ENCODE data around the gene LYRM4.

LYRM4 gene

DNA sequence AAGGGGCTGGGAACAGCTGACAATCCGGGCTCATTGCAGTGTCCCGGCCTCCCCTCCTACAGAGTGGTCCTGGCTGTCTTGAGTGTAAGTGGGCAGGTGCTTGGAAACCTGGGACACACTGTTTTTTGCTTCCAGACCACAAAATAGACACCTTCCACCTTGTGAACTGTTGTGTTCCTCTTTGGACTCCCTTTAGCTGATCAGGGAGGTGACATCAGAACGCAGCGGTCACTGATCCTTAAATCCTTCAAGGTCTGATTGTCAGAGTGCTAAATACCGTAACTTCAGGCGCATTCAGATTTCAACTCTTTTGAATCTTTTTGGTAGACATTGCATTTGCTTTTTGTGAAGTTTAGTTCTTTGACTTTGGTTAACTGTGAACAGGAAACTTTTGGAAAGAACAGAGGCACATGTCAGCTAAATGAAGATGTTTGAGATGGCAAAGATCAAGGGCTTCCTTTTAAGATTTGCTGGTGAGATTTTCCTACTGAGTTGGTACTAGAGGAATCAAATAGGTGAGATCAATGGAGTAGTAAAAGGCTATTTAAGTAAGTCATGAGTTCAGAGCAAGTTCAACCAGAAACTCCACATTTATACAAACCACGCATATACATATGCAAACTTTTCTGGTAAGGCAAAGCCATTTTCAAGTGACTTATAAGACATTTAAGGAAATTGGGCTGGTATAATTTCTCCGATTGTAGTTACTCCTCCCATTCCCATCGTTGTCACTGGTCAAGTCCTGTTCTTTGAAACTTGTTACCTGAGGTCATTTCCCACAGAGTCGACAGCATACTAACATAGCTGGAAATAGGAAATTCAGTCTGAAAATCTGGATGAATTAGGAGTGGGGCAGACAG is 169.3 kb downstream of the LYRM4 start:
- TF ChIP-seq, protein P1, sequence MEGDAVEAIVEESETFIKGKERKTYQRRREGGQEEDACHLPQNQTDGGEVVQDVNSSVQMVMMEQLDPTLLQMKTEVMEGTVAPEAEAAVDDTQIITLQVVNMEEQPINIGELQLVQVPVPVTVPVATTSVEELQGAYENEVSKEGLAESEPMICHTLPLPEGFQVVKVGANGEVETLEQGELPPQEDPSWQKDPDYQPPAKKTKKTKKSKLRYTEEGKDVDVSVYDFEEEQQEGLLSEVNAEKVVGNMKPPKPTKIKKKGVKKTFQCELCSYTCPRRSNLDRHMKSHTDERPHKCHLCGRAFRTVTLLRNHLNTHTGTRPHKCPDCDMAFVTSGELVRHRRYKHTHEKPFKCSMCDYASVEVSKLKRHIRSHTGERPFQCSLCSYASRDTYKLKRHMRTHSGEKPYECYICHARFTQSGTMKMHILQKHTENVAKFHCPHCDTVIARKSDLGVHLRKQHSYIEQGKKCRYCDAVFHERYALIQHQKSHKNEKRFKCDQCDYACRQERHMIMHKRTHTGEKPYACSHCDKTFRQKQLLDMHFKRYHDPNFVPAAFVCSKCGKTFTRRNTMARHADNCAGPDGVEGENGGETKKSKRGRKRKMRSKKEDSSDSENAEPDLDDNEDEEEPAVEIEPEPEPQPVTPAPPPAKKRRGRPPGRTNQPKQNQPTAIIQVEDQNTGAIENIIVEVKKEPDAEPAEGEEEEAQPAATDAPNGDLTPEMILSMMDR (IDR thresholded peaks at IDR 0.05): no peak
- TF ChIP-seq ZFX (IDR thresholded peaks at IDR 0.05; ENCODE audit: borderline replicate concordance): no peak
- no peak overlapping the region for H3K27ac ChIP-seq

DNA sequence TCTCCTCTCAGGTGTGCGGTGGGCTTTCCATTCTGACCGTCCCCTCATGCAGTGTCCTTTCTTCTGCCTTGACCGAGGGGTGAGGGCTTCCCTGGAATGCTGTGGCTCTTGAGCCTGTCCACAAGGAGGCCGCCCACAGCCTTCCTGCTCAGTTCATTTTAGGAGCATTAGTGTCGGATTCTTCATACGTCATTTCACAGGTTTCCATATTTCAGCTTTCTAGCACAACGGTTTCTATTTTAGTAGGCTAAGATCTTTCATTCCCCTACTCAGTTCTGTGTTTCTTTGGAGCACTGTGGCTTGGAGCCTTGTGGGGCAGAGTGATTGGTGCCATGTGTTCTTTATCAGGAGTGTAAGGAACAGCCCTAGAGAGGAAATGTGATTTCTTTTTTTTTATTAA is 170.1 kb downstream of the LYRM4 start:
- no peak for TF ChIP-seq ZFX (IDR thresholded peaks at IDR 0.05; ENCODE audit: borderline replicate concordance)
- TF ChIP-seq, protein P1 (IDR thresholded peaks at IDR 0.05): no peak
- no peak overlapping the region for H3K27ac ChIP-seq

DNA sequence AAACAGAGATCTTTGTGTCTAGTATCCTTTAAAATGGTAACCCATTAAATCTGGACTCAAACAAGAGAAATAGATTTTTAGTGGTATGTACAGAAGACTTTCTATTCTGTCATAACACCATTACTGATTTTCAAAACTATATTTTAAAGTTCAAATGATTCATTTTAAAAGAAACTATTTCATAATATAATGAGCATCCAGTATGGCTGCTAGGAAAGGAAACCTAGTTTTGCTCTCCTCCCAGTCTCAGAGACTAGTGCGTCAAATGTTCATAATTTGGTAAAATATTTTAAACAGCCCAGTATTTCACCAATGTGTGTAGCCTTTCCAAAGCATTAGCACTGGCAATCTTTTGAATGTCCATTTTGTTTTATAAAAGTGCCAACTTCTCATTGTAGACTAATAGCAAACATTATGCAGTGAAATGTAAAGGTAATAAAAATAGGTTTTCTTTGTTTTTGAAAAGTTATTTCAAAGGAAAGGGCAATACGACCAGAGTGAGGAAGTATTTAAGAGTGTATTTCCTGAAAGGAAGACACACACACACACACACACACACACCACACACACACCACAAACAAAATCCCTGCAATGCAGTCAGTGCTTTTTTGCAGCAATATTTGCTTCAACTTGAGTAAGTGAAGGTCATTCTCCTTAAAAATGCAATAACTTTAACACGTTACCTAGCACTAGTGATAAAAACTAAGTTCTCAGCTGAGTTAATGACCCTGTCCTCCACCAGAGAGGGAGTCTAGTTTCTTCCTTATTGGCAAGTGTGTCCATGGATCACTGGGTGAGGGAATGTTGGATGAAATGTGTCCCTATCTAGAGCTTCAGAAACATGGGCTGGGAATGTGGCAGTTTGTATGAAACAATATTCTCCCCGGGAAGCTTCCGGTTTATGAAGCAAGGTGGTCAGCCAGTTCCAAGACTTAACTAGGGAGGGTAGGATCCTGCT is 171.0 kb downstream of the LYRM4 start:
- TF ChIP-seq, protein P1 (IDR thresholded peaks at IDR 0.05): no peak
- no peak for TF ChIP-seq ZFX (IDR thresholded peaks at IDR 0.05; ENCODE audit: borderline replicate concordance)

GRCh38 chr6:5088780-5089179 is 172.0 kb downstream of the LYRM4 start:
- H3K27ac ChIP-seq: no peak overlapping the region
- TF ChIP-seq ZFX (IDR thresholded peaks at IDR 0.05; ENCODE audit: borderline replicate concordance): no peak
- TF ChIP-seq, protein P1 (IDR thresholded peaks at IDR 0.05): no peak

More for the DNA sequence above, 171.0 kb downstream of the LYRM4 start:
- H3K27ac ChIP-seq: no peak overlapping the region

- TF ChIP-seq ZFX (IDR thresholded peaks at IDR 0.05; ENCODE audit: borderline replicate concordance): no peak
- TF ChIP-seq, protein P1 (IDR thresholded peaks at IDR 0.05): no peak
- no peak overlapping the region for H3K27ac ChIP-seq
Measured at GRCh38 chr6:5087389-5087788, 173.4 kb downstream of the LYRM4 start.

GRCh38 chr6:5086294-5086890 is 174.4 kb downstream of the LYRM4 start:
- H3K27ac ChIP-seq: no peak overlapping the region
- TF ChIP-seq, protein P1 (IDR thresholded peaks at IDR 0.05): no peak
- no peak for TF ChIP-seq ZFX (IDR thresholded peaks at IDR 0.05; ENCODE audit: borderline replicate concordance)
